ENCODE measurements around the gene MAST4.
A peak's percentile ranks its signal among the peaks of the same experiment; 100 is the strongest.

MAST4 gene

DNA sequence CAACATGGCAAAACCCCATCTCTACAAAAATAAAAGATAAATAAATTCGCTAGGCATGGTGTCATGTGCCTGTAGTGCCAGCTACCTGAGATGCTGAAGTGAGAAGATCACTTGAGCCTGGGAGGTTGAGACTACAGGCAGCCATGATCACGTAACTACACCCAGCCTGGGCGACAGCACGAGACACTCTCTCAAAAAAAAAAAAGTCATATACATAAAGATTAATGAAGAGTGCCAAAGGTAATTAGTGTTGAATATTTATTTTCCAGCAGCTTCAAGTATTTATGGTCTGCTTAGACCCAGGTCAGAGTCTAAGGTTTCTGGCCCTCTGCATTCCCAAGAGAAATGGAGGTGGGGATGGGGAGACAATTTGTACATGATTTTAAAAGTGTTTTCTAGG, 432.7 kb downstream of the MAST4 start:
- DNase-seq = no peak

DNA sequence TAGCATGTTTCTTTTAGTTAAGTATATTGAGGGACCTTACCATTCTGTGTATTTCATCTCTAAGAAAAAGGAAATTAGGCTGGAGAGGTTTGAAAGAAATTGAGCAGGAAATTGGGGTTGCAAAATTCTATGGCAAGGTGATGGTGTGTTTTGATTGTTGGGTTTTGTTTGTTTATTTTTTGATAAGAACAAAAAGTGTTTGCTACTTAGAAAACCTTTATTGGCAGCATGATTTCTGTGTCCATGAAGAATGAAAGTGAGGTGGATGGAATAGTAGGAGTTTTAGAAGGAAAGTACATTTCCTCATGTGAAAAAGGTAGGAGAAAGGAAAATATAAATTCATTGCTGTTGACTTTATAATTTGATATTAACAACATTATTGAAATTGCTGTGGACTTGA, 433.3 kb downstream of the MAST4 start:
- no peak for DNase-seq

- no peak for DNase-seq
Measured at GRCh38 chr5:67030289-67031056, 434.3 kb downstream of the MAST4 start.

GRCh38 chr5:67031057-67031443, 434.9 kb downstream of the MAST4 start:
- DNase-seq = no peak

GRCh38 chr5:67031692-67032091, 435.5 kb downstream of the MAST4 start:
- no peak for DNase-seq

- peak; percentile 80 to 82 for DNase-seq
Measured at GRCh38 chr5:67032921-67033664, 436.9 kb downstream of the MAST4 start.

DNA sequence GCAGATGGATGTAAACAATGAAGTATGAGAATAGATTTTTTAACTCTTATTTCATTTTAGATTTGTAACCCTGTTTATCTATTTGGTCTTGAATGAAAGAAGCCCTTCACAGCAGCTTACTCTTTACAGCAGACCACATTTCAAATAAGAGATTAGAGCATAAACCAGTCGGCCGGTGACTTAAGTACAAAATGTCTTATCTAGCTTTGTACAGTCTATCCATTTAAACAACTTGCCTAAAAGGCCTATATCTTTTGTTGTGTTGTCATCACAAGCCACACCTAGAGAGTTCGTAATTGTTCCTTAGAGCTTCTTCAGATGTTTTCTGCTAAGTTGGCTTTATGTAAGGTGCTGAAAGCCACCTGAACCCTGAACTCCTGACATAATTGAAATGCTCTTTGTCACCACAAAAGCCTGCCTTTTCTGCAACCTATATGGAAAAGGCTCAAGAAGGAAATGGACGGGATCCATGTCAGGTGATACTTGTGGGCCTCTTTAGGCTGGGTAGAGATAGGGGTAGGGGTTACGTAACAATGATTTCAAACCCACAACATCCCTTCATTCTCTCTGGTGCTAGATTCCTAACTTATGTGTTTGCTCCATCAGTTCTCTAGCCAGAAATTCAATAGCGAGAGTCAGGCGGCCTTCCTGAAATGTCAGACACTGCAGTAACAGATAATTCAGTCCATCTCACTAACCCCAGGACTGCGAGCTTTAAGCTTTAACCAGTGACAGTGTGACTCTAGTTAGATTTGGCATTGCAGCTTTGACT, 437.9 kb downstream of the MAST4 start:
- DNase-seq = no peak

DNA sequence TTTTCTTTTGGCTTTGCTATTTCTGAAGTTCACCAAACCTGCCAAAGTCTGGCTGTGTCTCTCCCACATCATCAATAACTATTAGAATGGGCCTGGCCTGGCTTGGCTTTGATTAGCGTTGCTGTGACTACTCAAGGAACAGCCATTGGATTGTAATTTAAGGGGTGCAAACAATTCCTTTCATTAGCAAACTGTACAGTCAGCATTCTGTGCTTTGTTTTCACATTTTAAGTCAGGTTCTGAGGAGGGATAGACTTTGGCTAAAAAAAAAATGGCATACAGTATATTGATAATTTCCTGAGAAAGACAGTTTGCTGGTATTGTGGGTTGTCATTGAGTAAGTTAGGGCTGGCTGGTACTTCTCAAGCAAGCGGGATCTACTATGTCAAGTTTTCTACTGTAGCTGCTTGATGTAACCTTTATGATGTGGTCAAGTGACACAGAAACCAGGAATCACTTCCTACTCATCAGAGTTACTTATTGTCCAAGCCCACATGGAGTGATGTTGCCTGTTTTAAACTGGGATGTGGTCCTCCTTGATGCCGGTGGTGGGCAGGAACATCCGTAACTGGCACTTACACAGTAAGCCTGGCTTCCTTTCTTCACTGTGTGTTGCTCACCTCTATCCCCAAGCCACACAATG, 439.0 kb downstream of the MAST4 start:
- DNase-seq = no peak

DNA sequence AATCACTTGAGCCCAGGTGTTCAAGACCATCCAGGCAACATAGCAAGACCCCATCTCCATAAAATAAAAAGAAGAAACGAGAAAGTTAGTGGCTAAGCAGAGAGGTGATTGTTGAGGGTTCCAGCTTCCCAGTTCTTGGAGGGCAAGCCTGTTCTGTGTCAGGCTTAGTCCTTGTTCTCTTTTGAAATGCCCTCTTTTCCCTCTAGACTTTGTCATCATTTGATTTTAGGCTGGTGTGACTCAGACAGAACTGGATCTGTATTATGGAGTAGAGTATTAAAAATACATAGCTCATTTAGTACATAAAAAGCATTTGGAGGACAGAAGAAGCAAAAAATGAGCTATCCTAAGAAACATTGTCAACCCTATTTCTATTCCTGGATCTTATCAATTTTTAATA, 441.0 kb downstream of the MAST4 start:
- DNase-seq = no peak

- DNase-seq = no peak
Measured at GRCh38 chr5:67038817-67039603, 442.8 kb downstream of the MAST4 start.

- DNase-seq = no peak
Measured at GRCh38 chr5:67042176-67043003, 446.2 kb downstream of the MAST4 start.

GRCh38 chr5:67043796-67044511, 447.8 kb downstream of the MAST4 start:
- no peak for DNase-seq

GRCh38 chr5:67045816-67046740, 449.9 kb downstream of the MAST4 start:
- no peak for DNase-seq

DNA sequence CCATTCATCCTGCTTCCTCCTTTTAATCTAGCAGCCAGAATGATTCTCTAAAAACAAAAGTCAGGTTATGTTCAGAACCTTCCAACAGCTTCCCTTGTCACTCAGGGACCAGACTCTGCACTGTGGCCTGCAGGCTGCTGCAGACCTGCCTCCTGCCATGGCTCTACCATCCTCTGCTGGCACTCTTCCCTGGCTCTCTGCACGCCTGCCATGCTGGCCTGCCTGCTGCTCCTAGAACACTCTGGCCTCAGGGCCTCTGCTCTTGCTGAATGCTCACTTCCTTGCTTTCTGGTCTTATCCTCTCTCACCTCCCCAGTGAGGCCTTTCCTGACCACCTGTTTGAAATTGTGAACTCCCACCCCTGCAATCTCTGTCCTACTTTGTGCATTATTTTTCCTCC, 451.0 kb downstream of the MAST4 start:
- peak in 1 of 2 experiments; percentile 11 for DNase-seq

- DNase-seq = no peak
Measured at GRCh38 chr5:67047616-67048015, 451.4 kb downstream of the MAST4 start.

DNA sequence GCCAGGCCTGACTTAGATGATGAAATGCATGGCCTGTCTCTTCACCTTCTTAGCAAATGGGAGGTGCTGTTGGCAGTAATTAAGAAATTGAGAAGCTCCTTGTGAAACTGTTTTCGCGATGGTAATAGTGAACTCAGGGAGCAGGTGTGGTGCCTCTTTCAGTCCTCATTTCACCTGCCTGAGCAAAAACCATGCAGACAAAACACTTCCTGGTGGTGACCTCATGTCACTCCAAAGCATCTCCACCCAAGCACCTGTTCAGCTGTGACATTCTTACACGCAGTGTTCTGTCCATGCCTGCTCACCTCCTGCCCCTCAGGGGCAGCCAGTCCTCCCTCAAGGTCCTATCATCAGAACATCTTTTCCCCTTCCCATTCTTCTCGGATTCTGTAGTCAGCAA, 453.9 kb downstream of the MAST4 start:
- DNase-seq = no peak

DNA sequence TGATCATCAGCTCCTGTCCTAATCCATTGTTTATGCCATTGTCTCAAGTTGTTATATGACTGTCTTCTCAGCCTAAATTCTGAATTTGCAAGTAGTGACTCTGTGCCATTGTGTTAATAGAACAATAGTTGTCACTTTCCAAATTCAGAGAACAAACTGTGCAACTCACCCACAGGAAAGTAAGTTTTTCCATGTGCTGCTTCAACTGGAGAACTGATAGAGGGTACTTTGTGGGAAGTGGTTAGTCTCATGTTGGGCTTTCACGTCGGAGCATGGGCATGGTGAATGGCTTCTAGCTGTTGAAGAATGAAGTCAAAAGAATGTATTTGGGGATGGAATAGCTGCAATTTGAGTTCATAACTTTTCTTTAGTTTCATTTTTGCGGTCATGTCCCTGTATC, 454.4 kb downstream of the MAST4 start:
- no peak for DNase-seq

DNA sequence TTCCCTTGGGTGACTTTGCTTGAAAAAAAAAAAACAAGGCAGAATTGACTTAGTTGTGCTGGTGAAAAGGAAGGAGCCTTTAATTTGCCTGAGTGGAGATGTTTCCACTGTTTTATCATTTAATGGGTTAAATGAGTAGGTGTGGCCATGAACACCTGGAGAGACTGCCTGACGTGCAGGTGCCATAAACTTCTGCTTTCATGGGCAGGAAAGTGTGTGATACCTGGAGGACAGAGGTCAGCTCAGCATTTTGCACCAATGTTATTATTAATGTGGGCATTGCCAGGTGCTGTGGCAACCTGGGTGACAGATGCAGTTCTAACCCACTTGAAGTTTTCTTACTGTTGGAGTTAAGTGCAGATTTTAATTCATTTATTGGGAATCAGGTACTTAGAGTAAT, 455.0 kb downstream of the MAST4 start:
- DNase-seq = no peak

GRCh38 chr5:67052034-67052433, 455.8 kb downstream of the MAST4 start:
- DNase-seq = no peak

- no peak for DNase-seq
Measured at GRCh38 chr5:67053229-67053628, 457.0 kb downstream of the MAST4 start.

Measured in Kasumi-1 (cell line).